Stimulated activated CD4-positive, alpha-beta T cell treated with anti-CD3 and anti-CD28 coated beads, Interleukin-4, amount 100 ng/mL, for 48 hours (primary cell): ENCODE results near the gene NRG2.

Experiments
- DNase-seq, 2 donors: peaks; one replicate each; pipeline ENCODE4 v3.0.0-alpha.2; 2020; ENCODE audit warnings: low read depth in 2 of 2

NRG2 gene

DNA sequence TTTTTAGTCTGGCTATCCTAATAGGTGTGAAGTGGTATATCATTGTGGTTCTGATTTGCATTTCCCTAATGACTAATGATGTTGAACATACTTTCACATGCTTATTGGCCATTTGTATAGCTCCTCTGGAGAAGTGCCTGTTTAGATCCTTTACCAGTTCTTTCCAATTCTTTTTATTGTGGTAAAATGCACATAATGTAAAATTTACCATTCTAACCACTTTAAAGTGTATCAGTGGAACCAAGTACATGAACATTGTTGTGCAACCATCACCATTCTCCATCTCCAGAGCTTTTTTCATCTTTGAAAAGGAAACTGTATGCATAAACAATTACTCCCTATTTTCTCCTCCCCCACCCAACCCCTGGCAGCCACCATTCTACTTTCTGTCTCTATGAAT is 95.4 kb downstream of the NRG2 start:
- DNase-seq = no peak

GRCh38 chr5:139946440-139946839 is 96.7 kb downstream of the NRG2 start:
- DNase-seq = no peak

DNA sequence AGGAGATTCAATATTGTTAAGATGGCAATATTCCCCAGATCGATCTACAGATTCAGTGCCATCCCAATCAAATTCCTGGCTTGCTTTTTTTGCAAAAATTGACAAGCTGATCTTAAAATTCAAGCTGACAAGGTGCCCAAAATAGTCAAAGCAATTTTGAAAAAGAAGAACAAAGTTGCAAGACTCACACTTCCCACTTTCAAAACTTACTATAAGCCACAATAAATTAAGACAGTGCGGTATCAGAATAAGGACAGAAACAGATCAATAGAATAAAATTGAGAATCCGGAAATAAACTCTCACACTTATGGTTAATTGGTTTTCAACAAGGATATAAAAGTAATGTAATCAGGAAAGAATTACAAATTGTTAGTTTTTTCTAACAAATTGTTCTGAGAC is 97.1 kb downstream of the NRG2 start:
- DNase-seq = no peak

DNA sequence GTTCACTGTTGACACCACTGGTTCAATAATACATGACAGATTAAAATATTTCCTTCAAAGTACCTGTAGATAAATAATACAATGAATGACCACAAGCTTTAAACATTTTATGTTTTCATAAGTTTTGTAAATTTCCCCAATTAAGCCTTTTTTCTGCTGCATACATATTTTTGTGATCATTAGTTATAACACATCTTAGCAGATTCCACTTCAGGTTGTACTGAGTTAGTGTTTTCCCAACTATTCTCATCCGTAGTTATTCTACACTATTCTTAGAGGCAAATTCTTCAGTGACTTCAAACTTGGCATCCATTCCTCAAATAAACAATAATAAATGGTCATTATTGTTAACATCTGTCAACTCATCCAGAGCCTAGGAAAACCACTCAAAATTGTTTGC is 100.9 kb downstream of the NRG2 start:
- no peak for DNase-seq

GRCh38 chr5:139930406-139930805 is 112.7 kb downstream of the NRG2 start:
- DNase-seq = no peak

- no peak for DNase-seq
Observed at GRCh38 chr5:139926797-139927503, 116.1 kb downstream of the NRG2 start.

- no peak for DNase-seq
Observed at GRCh38 chr5:139925650-139926640, 117.2 kb downstream of the NRG2 start.

DNA sequence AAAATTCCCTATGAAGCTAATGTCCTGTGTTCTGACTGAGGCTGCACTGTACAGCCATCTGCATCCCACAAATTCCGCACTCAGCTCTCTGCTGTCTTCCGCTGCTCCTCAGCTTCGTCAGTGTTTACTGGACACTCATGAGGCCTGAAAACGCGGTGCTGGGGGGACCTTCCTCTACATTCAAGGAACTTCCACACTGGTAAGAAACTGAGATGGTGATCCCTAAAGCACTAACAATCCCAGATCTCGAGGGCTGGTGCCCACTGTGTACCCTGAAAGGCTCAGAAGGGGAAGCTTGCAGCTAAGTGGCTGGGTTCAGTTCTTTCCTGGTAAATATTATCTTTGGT is 117.9 kb downstream of the NRG2 start:
- no peak for DNase-seq

GRCh38 chr5:139924294-139925215 is 118.5 kb downstream of the NRG2 start:
- no peak for DNase-seq

DNA sequence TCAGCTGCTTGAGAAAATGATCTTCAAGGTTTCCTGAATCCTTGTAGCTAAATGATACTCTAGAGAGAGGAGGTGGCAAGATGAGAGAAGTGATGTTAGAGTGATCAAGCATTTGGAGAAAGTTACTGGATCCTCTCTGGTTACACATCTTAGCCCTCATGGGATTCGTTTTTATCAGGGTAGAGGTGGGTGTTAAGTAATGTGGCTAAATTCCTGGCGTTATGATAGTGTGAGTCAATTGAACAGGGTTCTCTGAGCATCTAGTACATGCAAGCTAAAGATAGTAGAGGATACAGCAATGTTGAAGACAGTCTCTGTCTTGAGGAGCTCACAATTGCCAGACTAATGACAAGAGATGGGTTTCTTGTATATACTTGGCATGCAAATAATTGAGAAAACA is 123.8 kb downstream of the NRG2 start:
- DNase-seq = no peak

- no peak for DNase-seq
Observed at GRCh38 chr5:139915834-139916233, 127.3 kb downstream of the NRG2 start.

- DNase-seq = no peak
Observed at GRCh38 chr5:139915266-139915665, 127.8 kb downstream of the NRG2 start.

GRCh38 chr5:139914218-139914807 is 128.8 kb downstream of the NRG2 start:
- no peak for DNase-seq

DNA sequence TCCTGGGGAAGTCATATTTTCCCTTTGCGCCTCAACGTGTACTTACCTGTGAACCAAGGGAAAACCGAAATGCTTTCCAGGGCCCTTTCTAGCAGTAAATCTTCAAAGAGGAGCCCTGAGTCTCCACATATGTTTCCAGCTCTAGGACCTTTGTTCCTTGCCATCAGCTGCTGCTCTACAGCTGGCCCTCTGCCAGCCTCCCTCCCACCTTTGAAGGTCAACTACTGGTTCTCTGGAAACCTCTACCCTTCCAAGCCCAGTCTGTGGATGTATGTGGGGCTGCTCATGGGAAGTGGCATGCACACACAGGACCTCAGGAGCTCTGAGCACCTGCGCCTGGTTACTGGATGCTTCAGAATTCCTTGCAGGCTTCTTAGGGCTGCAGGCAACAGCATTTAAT is 130.3 kb downstream of the NRG2 start:
- DNase-seq = no peak

GRCh38 chr5:139912158-139912557 is 130.9 kb downstream of the NRG2 start:
- DNase-seq = no peak

- no peak for DNase-seq
Observed at GRCh38 chr5:139911425-139912120, 131.5 kb downstream of the NRG2 start.

DNA sequence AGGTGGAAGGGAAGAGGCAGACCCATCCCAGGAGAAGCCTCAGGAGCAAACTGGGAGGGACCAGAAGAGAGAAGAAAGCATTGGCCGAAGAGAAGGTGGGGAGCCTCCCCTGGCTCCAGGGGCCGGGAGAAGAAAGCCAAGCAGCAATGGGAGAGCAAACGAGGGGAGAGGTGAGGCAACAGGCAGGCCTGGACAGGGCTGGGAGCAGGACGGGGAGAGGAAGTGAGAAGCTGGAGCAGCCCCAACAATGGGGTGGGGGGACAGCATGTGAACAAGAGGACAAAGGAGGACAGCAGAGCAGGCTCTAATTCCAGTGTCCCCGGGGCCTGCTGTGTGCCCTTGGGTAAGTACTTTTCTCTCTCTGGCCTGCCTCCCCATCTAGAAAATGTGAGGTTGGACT is 132.2 kb downstream of the NRG2 start:
- DNase-seq = no peak

- no peak for DNase-seq
Observed at GRCh38 chr5:139910036-139910435, 133.1 kb downstream of the NRG2 start.

- no peak for DNase-seq
Observed at GRCh38 chr5:139908749-139909148, 134.3 kb downstream of the NRG2 start.

GRCh38 chr5:139906661-139907060 is 136.4 kb downstream of the NRG2 start:
- DNase-seq = no peak
